ENCODE measurements around the gene IRF2BP1.
A peak's percentile ranks its signal among the peaks of the same experiment; 100 is the strongest.

Gene IRF2BP1

GRCh38 chr19:45902651-45903625 lies 17.0 kb upstream of the IRF2BP1 start:
- H3K4me3 ChIP-seq (ENCODE audit: low read depth, low read length), result peak overlapping the region; percentile 84
- no peak for TF ChIP-seq CTCF (IDR thresholded peaks at IDR 0.05; ENCODE audit: low read depth, low read length, missing control alignments)
- peak; percentile 86 for DNase-seq (ENCODE audit: low read depth)

GRCh38 chr19:45901912-45902650 lies 16.1 kb upstream of the IRF2BP1 start, which contains the start of gene MYPOP:
Gene MYPOP, minus strand, starts transcription at chr19:45902613. Its CDS starts 840 bp downstream, at chr19:45901773.
- TF ChIP-seq CTCF (IDR thresholded peaks at IDR 0.05; ENCODE audit: low read depth, low read length, missing control alignments), result peak; percentile 3
- peak within 1 kb of the TSS; percentile 84 for H3K4me3 ChIP-seq (ENCODE audit: low read depth, low read length)
- DNase-seq (ENCODE audit: low read depth), result no peak

- DNase-seq (ENCODE audit: low read depth), result no peak
- TF ChIP-seq CTCF (IDR thresholded peaks at IDR 0.05; ENCODE audit: low read depth, low read length, missing control alignments), result no peak
- peak overlapping the region; percentile 84 for H3K4me3 ChIP-seq (ENCODE audit: low read depth, low read length)
Observed at GRCh38 chr19:45901432-45901911, 15.5 kb upstream of the IRF2BP1 start.

GRCh38 chr19:45900738-45901431 lies 14.9 kb upstream of the IRF2BP1 start:
- no peak for TF ChIP-seq CTCF (IDR thresholded peaks at IDR 0.05; ENCODE audit: low read depth, low read length, missing control alignments)
- DNase-seq (ENCODE audit: low read depth), result no peak
- no peak overlapping the region for H3K4me3 ChIP-seq (ENCODE audit: low read depth, low read length)

- H3K4me3 ChIP-seq (ENCODE audit: low read depth, low read length), result no peak overlapping the region
- no peak for DNase-seq (ENCODE audit: low read depth)
- TF ChIP-seq CTCF (IDR thresholded peaks at IDR 0.05; ENCODE audit: low read depth, low read length, missing control alignments), result no peak
Observed at GRCh38 chr19:45899919-45900589, 14.1 kb upstream of the IRF2BP1 start.

GRCh38 chr19:45899253-45899652 lies 13.3 kb upstream of the IRF2BP1 start:
- H3K4me3 ChIP-seq (ENCODE audit: low read depth, low read length), result no peak overlapping the region
- no peak for TF ChIP-seq CTCF (IDR thresholded peaks at IDR 0.05; ENCODE audit: low read depth, low read length, missing control alignments)
- DNase-seq (ENCODE audit: low read depth), result no peak
